Islet of Langerhans (tissue), 1 donor: ENCODE results near the gene SPACA6.

Source experiments
- FAIRE-seq: peaks from one replicate; lab custom pipeline; 2011; peaks lifted over from hg19 to GRCh38; lab: Jason Lieb, UNC

The SPACA6 gene

GRCh38 chr19:51689751-51690453 lies 3.2 kb upstream of the SPACA6 start:
- no peak for FAIRE-seq

GRCh38 chr19:51690454-51691073 lies 2.6 kb upstream of the SPACA6 start:
- no peak for FAIRE-seq

DNA sequence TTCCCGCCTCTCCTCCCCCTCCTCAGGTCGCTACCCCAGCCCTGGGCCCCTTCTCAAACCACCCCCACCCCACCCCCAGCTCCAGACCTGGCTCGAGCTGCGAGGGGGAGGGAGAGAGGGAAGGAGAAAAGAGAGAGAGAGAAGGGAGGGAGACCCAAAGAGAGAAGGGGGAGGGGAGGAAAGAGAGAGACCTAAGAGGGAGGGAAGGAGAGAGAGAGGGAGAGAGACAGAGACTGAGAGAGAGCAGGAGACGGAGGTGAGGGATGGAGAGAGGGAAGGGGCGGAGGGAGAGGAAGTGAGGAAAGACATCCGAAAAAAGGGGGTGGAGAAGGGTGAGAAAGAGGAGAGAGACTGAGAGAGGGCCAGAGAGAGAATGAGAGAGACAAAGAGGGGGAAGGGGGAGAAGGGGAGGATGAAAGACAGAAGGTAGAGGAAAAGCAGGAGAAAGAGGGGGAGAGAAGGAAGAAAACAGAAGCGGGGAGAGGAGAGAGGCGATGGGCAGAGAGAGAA lies 2.0 kb upstream of the SPACA6 start:
- no peak for FAIRE-seq

- no peak for FAIRE-seq
Measured at GRCh38 chr19:51691584-51692428, 1.3 kb upstream of the SPACA6 start.

DNA sequence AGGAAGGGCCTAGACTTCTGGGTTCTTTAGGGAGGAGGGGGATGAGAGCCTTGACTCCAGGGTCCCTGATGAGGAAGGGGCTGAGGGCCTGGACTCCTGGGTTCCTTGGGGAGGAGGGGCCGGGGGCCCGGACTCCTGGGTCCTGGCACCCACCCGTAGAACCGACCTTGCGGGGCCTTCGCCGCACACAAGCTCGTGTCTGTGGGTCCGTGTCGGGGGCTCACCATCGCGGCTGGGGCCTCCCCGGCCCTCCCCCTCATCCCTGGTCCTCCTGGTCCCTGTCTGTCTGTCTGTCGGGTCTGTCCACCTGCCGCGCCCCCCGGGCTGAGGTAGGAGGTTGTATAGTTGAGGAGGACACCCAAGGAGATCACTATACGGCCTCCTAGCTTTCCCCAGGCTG lies 662 bp upstream of the SPACA6 start:
- FAIRE-seq = no peak

DNA sequence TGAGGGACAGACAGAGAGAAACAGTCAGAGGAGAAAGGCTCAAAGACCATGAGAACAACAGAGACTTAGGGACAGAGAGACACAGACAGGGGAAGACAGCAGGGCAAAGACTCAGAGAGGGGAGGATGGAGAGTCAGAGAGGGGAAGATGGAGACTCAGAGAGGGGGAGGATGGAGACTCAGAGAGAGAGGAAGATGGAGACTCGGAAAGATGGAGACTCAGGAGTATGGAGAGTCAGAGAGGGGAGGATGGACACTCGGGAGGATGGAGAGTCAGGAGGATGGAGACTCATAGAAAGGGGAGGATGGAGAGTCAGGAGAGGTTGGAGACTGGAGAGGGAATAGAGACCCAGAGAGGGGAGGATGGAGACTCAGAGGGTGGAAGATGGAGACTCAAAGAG lies 689 bp downstream of the SPACA6 start:
- no peak for FAIRE-seq

GRCh38 chr19:51694318-51695085 lies 1.4 kb downstream of the SPACA6 start:
- no peak for FAIRE-seq

DNA sequence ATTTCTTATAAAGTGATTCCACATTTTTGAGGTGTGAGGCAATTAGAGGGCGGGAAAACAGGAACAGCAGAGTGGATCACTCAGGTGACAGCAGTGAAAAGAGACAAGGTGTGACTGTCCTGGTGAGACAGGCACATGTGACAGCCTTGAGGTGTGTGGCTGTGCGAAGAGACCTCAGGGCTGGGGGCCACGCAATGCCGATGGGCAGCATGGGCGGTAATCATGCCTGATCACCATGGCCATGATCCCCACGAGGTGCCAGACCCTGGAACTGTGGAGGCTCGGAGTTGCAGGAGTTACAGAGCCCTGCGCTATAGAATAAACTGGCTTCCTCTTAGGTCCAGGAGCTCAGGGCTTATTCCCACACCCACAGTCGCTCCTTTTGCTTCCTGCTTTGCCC lies 2.0 kb downstream of the SPACA6 start:
- FAIRE-seq = no peak

DNA sequence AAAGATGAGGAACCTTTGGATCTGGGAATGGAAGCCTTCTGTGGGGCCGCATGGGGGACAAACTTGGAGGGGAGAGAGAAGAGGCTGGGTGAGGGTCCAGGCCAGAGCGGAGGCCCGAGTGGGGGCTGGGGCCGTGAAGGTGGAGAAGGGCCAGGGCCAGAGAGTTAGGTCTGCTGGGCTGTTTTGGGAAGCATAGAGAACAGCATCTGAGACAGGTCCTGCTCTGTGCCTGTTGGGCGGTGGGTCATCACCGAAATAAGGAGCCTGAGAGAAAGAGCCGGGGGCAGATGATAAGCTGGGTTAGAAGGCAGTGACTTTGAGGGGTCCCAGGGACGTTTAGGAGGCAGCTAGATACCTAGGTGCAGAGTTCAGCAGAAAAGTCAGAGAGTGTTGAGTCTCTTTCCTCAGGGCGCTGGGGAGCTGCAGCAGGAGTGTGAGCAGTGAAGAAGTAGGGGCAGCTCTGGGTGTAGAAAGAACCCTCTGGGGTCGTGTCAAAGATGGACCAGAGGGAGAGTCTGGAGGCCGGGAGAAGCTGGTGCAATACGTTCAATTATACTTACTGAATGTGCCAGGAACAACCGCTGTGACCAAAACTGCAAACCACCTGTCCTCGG lies 2.7 kb downstream of the SPACA6 start:
- FAIRE-seq = no peak

GRCh38 chr19:51696606-51697005 lies 3.5 kb downstream of the SPACA6 start:
- FAIRE-seq = no peak

DNA sequence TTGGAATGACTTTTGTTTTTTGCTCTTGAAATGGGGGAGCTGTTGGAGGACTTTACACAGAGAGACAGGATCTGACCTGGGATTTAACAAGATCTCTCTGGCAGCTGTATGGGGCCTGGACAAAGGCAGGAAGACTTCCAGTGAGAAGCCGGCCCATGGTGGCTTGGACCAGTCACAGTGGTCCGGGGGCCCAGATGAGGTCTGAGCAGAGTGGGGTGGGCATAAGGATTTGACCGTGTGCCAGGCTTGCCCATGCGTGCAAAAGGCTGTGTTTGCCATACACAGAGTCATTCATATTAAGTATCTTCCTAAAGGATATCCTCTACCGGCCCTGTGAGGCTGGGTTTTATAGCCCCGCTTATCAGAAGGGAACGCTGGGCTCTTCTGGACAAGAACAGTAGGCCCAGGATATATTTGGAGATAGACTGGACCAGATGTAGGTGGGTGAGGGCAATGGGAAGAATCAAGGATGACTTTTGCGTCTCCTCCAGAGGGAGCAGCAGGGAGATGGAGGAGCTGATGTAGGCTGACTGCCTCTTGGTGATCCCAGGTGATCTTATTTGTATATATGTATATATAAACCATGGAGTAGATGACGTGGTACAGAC lies 4.1 kb downstream of the SPACA6 start:
- no peak for FAIRE-seq

GRCh38 chr19:51698296-51698695 lies 5.2 kb downstream of the SPACA6 start:
- no peak for FAIRE-seq

DNA sequence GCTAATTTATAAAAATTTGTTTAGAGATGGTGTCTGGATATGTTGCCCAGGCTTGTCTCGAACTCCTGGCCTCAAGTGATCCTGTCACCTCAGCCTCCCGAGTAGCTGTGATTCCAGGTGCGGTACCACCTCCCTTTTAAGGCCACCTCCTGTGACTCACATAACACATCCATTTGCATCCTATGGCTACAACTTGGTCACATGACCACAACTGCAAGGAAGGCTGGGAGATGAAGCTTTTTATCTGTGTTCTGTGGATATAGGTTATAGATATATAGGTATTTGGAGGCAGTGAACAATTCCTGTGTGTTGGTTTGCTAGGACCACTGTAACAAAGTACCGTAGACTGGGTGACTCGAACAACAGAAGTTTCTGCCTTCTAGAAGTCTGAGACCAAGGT lies 6.0 kb downstream of the SPACA6 start:
- FAIRE-seq = no peak

- no peak for FAIRE-seq
Measured at GRCh38 chr19:51701468-51702100, 8.5 kb downstream of the SPACA6 start.

DNA sequence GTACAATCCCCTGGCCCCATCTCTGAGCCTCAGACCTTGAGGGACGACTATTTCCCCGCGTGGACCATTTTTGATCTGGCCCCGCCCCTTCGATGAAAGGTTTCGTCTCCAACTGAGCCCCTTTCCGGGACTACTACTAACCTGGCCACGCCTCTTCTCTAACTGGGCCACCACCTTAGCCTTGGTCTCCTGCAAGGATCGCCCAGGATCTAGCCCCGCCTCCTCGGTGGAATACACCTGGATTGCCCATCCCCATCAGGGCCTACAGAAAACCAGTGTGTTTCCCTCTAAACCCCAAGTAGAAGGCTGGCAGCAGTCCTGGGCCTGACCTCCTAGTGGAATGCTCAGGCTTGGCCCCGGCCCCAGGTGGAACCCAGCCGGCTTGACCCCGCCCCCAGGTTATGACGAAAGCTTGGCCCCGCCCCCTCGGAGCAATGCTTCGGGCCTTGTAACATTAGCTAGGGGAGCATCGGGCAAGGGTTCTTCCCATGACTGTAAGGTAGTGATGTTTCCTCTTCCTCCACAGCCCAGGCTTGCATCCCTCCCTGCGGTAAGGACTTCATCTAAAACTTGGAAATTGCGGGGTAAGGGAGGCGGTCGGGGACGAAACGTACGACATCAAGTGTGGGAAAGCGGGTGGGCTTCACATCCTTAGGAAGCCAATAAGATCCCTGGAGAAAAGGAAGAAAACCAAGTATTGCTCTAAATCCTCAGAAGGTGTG lies 9.1 kb downstream of the SPACA6 start:
- peak; percentile 45 for FAIRE-seq

DNA sequence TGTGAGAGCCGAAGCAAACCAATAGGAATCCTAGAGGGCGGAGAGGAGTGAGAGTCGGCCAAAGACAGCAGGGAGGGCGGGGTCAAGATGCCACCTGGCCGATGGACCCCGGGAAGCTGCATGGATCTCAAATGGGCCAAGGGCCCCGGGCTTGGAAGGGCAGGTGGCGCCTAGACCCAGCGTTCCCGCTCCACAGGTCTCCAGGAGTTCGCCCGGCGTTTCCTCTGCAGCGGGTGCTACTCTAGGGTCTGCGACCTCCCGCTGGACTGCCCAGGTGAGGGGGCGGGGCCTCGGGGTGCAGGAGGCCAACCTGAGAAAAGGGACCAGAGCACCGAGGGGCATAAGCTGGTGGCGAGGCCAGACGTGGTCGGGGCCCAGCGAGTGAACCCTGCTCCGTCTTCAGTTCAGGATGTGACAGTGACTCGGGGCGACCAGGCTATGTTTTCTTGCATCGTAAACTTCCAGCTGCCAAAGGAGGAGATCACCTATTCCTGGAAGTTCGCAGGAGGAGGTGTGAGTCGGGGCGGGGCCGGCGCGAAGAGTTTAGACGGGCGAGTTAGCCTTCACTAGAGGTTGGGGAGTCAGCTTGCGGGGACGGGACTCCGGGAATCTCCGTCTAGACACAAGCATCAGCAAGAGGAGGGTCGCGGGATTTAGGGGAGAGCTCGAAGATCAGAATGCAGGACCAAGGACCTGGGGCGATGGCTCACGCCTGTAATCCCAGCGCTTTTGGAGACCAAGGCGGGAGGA lies 9.9 kb downstream of the SPACA6 start:
- FAIRE-seq = no peak

- FAIRE-seq = no peak
Measured at GRCh38 chr19:51703575-51704515, 10.7 kb downstream of the SPACA6 start.

GRCh38 chr19:51704626-51705025 lies 11.5 kb downstream of the SPACA6 start:
- FAIRE-seq = no peak
